SK-N-DZ (cell line): ENCODE measurements around the gene OR2A5. TPM values are rescaled to one million over a fixed set of nuclear protein-coding genes. Genes with fewer than 3 reads are reported as not detected.
"Not testable (repeated sequence)": the region's sequence is repeated elsewhere in the genome, so short reads cannot be mapped to it uniquely, and the experiment has no call there.

Source experiments
- DNase-seq: peaks from one replicate; pipeline ENCODE4 v3.0.0-alpha.2; 2015; ENCODE audit warnings: low spot score
- polyA plus RNA-seq, 2 experiments: library from polyadenylated mRNA; depleted of rRNA; stranded (reverse); fragments of >200 nt; gene quantifications; 2 replicates each; pipeline ENCODE4 v1.2.3, GENCODE V29; 2014

Gene OR2A5, protein sequence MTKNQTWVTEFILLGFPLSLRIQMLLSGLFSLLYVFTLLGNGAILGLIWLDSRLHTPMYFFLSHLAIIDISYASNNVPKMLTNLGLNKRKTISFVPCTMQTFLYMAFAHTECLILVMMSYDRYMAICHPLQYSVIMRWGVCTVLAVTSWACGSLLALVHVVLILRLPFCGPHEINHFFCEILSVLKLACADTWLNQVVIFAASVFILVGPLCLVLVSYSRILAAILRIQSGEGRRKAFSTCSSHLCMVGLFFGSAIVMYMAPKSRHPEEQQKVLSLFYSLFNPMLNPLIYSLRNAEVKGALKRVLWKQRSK
- not detected in 2 replicates for polyA plus RNA-seq (2014; cell fraction: cytosol; rRNA removed)
- not detected in 2 replicates for polyA plus RNA-seq (2014; cell fraction: nucleus; rRNA removed)

DNA sequence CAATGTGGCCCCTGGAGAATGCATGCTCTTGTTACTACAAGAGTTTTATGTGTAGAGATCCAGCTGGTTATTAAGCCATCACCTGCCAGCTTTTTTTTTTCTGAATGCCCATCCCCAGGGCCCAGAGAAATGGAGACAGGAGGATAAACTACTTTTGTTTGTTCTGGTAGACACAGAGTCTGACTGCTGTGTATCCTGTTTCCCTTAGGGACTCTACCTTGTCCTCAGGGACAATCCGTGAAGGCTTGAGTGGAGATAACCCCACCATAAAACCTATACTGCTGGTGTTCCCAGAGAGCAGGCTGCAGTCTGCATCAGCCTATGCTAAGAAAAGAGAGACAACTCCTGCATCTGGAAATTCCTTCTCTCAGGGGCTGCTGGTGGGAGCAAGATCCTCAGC lies at the start of gene OR2A5:
OR2A5 (plus strand) TSS at position 301 of the 400 bp plus-strand sequence. CDS start 1,454 bp downstream, outside the sequence.
- DNase-seq, result no peak

DNA sequence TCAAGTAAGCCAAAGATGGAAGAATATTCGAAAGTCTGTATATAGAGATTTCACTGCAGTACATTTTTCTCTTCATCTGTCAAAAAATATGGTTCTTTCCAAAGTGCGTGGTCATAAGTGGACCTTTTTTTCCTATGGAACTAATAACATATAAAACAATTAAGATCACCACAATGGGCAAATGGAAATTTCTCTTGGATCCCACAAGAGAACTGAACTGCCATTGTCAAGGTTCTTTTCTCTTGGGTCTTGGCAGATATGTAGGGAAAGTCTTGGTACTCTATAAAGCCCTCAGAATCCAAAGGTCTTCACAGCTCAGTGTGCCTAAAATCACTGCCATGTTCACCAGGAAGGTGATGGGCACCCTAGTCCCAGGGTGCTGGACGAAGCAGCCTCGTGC lies 48.7 kb upstream of the OR2A5 start, which contains the start of gene OR6B1:
OR6B1 (plus strand) TSS at position 301 of the 400 bp plus-strand sequence. CDS start 3,677 bp downstream, outside the sequence.
- DNase-seq, result no peak

DNA sequence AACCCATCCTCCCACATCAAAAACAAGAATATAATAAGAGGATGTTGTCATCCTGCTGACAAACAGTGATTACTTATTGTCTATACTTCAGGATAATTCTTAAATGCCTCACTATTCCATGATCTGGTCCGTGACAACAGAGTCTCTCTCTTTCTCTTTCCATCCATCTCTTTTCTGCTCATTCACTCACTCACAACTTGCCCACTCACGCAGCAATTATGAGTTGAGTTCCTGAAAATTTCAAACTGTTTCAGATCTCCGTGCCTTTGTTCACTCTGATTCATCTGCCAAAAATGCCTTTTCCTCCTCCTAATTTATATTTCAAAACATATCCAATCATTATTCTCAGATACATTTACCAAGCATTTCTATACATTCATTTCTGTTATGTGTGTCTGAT lies 47.2 kb upstream of the OR2A5 start:
- DNase-seq, result no peak

DNA sequence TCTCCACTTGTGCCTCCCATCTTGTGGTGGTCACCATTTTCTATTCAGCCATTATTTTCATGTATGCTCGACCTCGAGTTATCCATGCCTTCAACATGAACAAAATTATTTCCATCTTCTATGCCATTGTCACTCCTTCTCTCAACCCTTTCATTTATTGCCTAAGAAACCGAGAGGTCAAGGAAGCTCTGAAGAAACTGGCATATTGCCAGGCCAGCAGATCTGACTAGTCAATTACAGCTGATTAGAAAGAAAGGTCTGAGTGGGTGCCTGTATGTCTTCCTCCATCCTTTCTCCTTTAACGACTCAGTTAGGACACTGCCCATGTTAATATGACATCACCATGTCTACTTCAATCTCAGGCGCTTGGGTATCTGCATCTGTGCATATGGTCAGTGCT lies 44.0 kb upstream of the OR2A5 start:
- DNase-seq, result no peak

DNA sequence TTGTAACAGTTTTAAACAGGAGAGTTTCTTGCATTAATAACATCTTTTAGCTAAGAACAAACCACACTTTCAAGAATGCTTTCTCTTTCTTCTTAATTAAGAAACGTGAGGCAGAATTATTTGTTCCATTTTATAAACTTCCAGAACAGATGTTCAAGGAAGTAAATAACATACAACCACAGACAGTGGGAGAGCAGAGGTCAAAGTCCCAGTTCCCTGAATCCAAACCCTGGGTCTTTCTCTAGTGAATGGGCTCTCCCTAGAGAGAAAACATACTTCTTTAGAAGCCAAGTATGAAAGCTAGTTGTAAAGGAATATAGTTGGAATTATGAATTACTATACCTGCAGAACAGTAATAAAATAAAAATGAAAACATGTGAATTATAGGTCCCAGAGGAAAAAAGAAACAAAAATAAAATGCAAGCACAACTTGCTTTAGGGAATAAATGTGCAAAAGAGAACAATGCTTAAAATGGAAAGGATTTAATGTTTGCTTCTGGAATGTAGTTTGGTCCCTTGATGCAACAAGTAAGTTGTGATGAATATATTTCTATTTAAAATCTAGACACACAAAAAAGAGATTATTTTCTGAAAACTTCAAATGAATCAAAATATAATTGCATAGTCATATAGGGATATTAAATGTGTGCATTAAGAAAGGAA lies 42.6 kb upstream of the OR2A5 start:
- DNase-seq, result no peak

DNA sequence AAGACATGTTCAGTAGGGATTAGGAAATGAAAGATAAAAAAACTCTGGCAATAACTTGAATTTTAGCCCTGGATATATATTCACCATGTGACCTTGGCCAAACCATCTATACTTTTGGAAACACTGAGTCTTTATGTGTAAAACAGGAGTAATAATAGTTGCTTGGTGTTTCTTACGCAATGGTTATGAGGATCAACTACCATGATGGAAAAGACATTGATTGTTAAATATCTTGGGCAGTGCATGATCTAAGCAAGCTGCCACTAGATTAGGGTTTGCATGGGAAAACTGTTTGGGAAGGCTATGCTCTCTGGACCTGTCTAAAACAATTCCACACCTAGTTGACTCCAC lies 42.1 kb upstream of the OR2A5 start:
- DNase-seq, result no peak

DNA sequence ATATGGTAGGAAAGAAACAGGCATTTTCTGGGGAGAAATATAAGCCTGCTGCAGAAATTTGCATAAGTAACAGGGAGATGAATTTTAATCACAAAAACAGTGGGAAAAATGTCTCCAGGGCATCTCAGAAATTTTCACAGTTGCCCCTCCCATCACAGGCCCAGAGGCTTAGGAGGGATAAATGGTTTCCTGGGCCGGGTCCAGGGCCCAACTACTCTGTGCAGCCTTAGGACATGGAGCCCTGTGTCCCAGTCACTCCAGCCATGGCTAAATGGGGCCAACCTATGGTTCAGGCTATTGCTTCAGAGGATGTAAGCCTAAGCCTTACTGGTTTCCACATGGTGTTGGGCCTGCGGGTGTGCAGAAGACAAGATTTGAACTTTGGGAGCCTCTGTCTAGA lies 39.4 kb upstream of the OR2A5 start:
- no peak for DNase-seq

DNA sequence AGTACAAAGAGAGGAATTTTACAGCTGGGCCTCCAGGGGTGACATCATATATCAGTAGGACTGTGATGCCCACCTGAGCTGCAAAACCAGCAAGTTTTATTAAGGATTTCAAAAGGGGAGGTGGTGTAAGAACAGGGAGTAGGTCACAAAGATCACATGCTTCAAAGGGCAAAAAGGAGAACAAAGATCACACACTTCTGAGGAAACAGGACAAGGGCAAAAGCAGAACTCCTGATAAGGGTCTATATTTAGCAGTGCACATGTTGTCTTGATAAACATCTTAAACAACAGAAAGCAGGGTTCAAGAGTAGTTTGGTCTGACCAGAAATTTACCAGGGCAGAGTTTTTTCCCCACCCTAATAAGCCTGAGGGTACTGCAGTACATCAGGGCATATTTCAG lies 38.7 kb upstream of the OR2A5 start:
- not testable (repeated sequence) for DNase-seq

DNA sequence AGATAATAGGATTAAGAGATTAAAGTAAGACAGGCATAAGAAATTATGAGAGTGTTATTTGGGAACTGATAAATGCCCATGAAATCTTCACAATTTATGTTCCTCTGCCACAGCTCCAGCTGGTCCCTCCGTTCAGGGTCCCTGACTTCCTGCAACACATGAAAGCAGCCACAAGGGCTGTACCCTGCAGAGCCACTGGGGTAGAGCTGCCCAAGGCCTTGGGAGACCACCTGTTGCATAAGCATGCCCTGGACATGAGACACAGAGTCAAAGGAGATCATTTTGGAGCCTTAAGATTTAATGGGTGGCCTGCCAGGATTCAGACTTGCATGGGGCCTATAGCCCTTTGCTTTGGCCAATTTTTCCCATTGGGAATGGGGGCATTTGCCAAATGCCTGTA lies 37.9 kb upstream of the OR2A5 start:
- not testable (repeated sequence) for DNase-seq

DNA sequence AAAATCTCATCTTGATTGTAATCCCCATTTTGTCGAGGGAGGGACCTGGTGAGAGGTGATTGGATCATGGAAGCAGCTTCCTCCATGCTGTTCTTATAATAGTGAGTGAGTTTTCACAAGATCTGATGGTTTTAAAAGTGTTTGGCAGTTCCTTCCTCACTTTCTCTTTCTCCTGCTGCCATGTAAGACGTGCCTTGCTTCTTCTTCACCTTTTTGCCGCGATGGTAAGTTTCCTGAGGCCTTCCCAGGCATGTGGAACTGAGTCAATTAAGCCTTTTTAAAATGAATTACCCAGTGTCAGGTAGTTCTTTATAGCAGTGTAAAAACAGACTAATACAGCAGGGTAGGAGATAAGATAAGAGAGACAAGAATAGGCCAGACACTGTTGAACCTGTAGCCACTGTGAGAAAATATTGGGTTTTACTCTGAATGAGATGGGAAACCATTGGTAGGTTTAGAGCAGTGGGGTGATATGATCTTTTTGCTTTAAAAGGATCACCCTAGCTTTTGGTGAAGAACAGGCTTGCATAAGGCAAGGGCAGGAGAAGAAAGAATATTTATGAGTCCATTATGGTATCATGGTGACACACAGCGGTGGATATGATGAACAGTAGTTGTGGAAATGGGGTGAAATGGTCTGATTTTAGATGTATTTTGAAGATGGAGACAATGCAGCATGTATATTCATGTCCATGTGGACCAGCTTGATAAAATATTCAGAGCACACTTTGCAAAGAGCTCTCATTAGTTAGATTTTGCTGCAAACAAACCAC lies 37.1 kb upstream of the OR2A5 start:
- DNase-seq, result no peak

DNA sequence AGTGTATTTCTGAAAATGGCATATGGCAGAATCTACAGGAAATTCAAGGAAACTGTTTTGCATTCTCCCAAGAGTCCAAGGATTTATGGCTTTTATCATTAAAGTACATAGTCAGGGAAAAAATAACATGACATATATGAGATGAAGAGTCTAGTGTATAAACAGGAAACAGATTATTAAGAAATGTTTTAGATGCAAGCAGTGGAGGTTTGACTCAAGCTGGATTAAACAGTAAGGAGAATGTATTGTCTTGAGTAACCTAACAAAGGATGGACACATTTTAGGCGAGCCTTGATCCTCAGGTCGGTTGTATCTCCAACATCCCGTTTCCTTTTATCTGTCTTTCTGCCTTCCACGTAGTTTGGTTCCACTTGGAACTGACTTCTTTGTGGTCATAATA lies 30.7 kb upstream of the OR2A5 start:
- no peak for DNase-seq

DNA sequence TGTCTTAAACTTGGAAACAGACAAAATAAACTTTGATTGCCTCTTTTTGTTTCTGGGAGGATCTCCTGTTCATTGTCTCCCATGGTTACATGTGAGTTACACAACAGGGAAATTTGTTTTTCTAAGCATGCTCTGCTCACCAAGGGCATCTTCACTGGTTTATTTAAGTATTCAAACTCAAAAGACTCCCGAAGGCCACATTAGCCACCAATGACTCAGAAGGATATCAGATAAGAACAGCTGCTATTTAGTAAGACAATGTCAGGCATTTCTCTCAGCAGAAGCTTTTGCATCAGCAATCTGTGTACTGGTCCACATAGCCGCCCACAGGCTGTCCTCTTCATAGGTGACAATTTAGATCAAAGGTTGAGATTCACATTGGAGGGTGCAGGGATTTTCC lies 29.3 kb upstream of the OR2A5 start:
- no peak for DNase-seq

DNA sequence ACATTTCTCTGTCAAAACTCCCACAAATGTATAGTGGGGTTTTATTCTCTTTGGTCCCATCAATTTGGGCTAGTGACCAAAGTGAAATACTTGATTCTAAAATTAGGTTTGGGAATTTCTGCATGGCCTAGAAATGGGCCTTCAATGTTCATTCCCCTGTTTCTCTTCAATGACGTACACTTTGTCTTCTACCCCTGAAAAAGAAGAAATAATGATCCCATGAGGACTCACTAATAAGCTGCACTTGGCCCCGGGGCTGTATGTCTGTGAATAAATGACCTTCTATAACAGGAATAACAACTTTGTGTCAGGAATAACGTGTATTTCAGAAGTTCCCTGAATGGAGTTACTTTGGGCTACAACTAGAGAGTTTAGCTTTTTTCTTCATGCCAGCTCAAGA lies 28.4 kb upstream of the OR2A5 start:
- no peak for DNase-seq

DNA sequence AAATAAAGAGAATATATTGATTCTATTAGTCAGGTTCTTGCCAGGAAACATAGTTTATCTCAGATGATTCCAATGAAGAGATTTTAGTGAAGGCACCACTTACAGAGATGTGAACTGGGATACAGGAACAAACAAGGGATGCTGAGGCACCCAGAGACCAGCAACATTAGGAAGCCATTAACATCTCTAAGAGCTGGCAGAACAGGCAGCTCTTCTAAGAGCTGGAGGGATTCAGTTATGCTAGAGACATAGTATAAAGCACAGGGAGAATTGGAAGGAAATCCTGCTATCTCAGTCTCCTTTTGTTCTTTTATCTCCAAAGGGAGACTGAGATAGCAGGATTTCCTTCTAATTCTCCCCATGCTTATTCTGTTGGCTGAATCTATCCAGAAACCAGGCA lies 26.6 kb upstream of the OR2A5 start:
- no peak for DNase-seq

DNA sequence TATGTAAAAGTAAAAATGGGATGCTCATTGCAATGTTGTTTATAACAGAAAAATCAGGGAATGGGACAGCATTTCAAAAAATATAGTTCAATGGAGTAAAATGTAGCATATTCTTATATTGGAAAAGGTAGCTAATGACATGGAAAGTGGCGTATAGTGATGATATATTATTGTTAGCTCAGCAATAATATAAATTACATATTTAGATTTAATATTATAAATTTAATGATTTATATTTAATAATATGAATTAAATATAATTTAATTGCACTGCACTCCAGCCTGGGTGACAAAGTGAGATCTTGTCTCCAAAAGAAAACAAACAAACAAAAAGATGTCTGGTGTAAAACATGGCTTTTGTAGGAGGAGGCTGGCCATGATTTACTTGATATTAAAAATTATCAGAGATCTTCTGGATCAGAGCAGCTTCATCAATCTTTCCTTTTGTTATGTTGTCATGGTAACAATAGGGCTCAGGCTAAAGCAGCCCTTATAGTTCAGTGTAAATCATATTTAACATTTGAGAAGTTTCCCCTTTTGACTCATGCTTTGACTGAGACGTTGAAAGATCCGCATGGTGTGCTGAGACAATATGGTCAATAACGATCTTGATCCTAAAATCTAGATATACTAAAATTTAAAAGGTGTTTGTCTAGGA lies 25.4 kb upstream of the OR2A5 start:
- no peak for DNase-seq

DNA sequence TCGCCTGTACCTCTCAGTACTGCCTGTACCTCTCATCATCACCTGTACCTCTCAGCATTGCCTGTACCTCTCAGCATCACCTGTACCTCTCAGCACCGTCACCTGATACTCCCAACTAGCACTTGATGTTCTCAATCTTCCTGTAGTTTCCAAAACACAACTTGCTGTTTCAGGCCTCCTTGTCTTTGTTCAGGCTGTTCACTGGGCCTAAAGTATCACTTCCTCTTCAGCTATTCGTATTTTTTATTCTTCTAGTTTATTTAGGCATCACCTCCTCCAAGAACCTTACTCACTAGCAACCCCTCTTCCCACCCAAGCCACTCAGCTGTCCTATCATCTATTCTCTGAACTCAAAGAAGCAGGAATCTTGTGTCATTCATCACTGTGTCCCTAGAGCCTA lies 24.5 kb upstream of the OR2A5 start:
- DNase-seq, result no peak

DNA sequence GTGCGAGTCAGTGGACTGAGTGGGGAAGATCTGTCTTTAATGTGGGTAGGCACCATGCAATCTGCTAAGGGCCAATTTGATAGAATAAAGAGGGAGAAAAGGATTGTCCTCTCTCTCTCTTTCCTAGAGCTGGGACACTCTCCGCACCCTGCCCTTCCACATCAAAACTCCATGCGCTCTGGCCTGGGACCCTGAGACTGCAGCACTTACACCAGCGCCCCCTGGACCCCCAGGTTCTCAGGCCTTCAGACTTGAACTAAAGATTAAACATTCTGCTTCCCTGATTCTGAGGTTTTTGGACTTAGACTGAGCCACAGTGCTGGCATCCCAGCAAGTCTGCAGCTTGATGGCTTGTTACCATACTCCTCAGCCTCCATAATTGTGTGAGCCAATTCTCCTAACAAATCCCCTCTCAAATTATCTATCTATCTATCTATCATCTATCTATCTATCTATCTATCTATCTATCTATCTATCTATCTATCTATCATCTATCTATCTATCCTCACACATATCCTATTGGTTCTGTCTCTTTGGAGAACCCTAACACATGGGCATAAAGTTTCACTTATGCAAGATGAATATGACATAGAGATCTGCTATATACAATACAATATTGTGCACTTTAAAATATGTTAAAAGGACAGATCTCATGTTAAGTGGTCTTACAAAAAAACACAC lies 22.4 kb upstream of the OR2A5 start:
- DNase-seq, result no peak

DNA sequence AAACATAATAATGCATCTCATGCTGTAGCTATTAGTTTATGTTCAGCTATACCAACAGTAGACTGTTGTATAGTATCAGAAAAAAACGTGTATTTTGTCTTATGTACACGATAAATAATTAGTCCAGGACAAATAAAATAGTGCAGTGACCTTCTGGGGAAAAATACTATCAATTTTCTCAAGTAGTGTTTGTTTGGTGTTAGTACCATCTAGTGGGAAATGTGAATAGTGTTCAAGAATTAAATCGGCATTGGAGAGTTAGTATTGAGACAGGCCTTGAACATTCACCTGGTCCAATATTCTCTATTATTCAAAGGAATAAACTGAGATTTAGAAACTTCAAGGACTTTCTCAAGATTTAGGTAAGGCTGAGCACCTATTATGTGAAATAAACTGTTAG lies 21.7 kb upstream of the OR2A5 start:
- DNase-seq, result no peak

DNA sequence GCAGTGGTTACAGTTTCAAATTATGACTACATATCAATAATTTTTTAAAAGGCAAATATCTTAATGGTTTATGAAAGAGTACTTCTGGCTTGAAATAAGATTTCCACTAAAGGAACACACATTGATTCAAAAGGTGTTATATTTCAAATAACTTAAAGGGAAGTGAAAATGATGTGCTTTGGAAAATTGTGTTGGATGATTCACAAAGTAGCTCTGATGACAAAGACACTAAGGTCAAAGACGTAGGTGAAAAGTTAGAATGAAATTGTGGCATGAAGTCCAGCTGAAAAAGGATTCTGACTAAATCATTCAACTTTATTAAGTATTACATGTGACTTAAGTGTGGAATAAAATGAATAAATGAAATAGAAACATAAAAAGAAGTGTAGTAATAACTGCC lies 20.8 kb upstream of the OR2A5 start:
- DNase-seq, result no peak

DNA sequence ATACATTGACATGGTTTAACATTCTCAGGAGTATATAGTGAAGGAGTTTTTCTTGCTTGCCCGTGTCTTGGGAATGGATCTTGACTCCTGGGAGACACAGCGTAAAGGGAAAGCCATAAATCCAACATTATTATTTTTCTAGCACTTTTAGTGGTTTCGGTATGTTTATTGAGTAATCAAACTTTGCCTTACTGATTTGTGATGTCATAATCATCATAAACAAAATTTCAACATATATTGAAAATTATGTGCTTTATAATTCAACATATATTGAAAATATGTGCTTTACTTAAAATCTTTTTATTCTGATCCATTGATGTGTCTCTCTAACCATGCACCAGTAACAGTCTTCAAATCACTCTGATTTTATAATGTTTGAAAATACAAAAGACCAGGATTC lies 20.2 kb upstream of the OR2A5 start:
- no peak for DNase-seq

DNA sequence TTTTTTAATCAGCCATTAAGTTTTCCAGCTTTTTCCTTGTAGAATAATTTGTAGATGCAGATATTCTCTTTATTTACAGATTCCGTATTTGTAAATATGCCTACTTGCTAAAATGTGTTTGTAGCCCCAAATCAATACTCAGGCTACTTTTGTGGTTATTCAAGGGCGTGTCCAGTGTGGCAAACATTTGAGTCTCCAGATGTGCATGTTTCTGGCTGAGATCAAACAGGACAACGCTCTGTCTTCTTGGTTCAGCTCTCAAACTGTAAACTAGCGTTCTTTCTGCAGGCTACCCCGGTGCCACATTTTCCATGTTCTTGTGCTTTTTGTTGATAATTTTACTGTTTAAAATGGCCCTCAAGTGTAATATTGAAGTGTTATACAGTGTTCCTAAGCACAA lies 16.2 kb upstream of the OR2A5 start:
- no peak for DNase-seq
